ENCODE data around the gene BAIAP2.

Gene BAIAP2

GRCh38 chr17:81093619-81094508 is 58.9 kb downstream of the BAIAP2 start:
- no peak for TF ChIP-seq OSR1 (CRISPR knock-in tag; IDR thresholded peaks at IDR 0.05)
- no peak for TF ChIP-seq ZNF8 (CRISPR knock-in tag; IDR thresholded peaks at IDR 0.05)
- TF ChIP-seq ZNF70 (CRISPR knock-in tag; IDR thresholded peaks at IDR 0.05), result no peak
- no peak for TF ChIP-seq TSHZ2 (CRISPR knock-in tag; IDR thresholded peaks at IDR 0.05)
- no peak for TF ChIP-seq PPARA (CRISPR knock-in tag; IDR thresholded peaks at IDR 0.05; ENCODE audit: borderline replicate concordance)
- no peak for TF ChIP-seq CSRNP3 (CRISPR knock-in tag; IDR thresholded peaks at IDR 0.05)
- no peak for TF ChIP-seq TCF4 (CRISPR knock-in tag; IDR thresholded peaks at IDR 0.05; ENCODE audit: borderline replicate concordance)
- TF ChIP-seq ZFP30 (CRISPR knock-in tag; IDR thresholded peaks at IDR 0.05), result no peak
- no peak for TF ChIP-seq POU6F1 (CRISPR knock-in tag; IDR thresholded peaks at IDR 0.05; ENCODE audit: borderline replicate concordance, low read depth)
- TF ChIP-seq ARNTL (CRISPR knock-in tag; IDR thresholded peaks at IDR 0.05; ENCODE audit: borderline replicate concordance, low read depth), result no peak
- no peak for TF ChIP-seq ZFP3 (CRISPR knock-in tag; IDR thresholded peaks at IDR 0.05)
- TF ChIP-seq BACH2 (CRISPR knock-in tag; IDR thresholded peaks at IDR 0.05; ENCODE audit: borderline replicate concordance), result no peak
- TF ChIP-seq CSDC2 (CRISPR knock-in tag; IDR thresholded peaks at IDR 0.05), result no peak
- TF ChIP-seq TOX (CRISPR knock-in tag; IDR thresholded peaks at IDR 0.05; ENCODE audit: borderline replicate concordance), result no peak

GRCh38 chr17:81094509-81095382 is 59.8 kb downstream of the BAIAP2 start:
- peak; percentile 85 for ATAC-seq
- TF ChIP-seq ZC3H10 (CRISPR knock-in tag; IDR thresholded peaks at IDR 0.05) (peak; percentile 74; the same call in 1 of the 2 replicates), ARNTL (CRISPR knock-in tag; IDR thresholded peaks at IDR 0.05; ENCODE audit: borderline replicate concordance, low read depth) (no peak), CSDC2 (CRISPR knock-in tag; IDR thresholded peaks at IDR 0.05) (peak; percentile 93), ZFP3 (CRISPR knock-in tag; IDR thresholded peaks at IDR 0.05) (peak; percentile 77; the same call in 1 of the 2 replicates), TSHZ2 (CRISPR knock-in tag; IDR thresholded peaks at IDR 0.05) (no peak), SNAI2 (CRISPR knock-in tag; IDR thresholded peaks at IDR 0.05) (peak; percentile 64; the same call in 1 of the 2 replicates), POU6F1 (CRISPR knock-in tag; IDR thresholded peaks at IDR 0.05; ENCODE audit: borderline replicate concordance, low read depth) (peak; percentile 75; the same call in 1 of the 2 replicates), CREB5 (CRISPR knock-in tag; IDR thresholded peaks at IDR 0.05; ENCODE audit: low read depth) (0 out of 2 replicates have a peak, but pooled peaks have one; percentile 57), BACH2 (CRISPR knock-in tag; IDR thresholded peaks at IDR 0.05; ENCODE audit: borderline replicate concordance) (no peak), TOX (CRISPR knock-in tag; IDR thresholded peaks at IDR 0.05; ENCODE audit: borderline replicate concordance) (peak; percentile 70; the same call in 1 of the 2 replicates), RARB (CRISPR knock-in tag; IDR thresholded peaks at IDR 0.05) (0 out of 2 replicates have a peak, but pooled peaks have one; percentile 17)

More at GRCh38 chr17:81093619-81094508, 58.9 kb downstream of the BAIAP2 start:
- ATAC-seq, result no peak
